Neural progenitor cell (in vitro differentiated cells): ENCODE data around the gene CSF1R. TPM values are rescaled to one million over a fixed set of nuclear protein-coding genes. Genes with fewer than 3 reads are reported as not detected.
"Not testable (repeated sequence)": the region's sequence is repeated elsewhere in the genome, so short reads cannot be mapped to it uniquely, and the experiment has no call there.

ENCODE experiments used
- DNase-seq: peaks from one replicate; pipeline ENCODE4 v3.0.0-alpha.2; 2016; ENCODE audit warnings: low spot score
- H2AFZ ChIP-seq: fragments of 200-600 bp; sonication (generic); replicated peaks from 2 replicates; pipeline ENCODE4 v1.6.1; 2016; ENCODE audit warnings: antibody characterized with exemption
- H3F3A ChIP-seq: fragments of 200-600 bp; sonication (generic); 2 replicates; pipeline ENCODE4 v1.6.1; 2016; ENCODE audit warnings: antibody characterized with exemption, low read depth
- H3K27ac ChIP-seq: fragments of 200-600 bp; sonication (generic); 2 replicates; pipeline ENCODE4 v1.5.1; 2016; ENCODE audit warnings: mild to moderate bottlenecking
- H3K27me3 ChIP-seq: fragments of 200-600 bp; sonication (generic); 2 replicates; pipeline ENCODE4 v1.6.1; 2016; ENCODE audit warnings: mild to moderate bottlenecking, moderate library complexity
- H3K36me3 ChIP-seq: fragments of 200-600 bp; sonication (generic); 2 replicates; pipeline ENCODE4 v1.5.1; 2016
- H3K4me1 ChIP-seq: fragments of 200-600 bp; sonication (generic); 2 replicates; pipeline ENCODE4 v1.6.1; 2016; ENCODE audit warnings: mixed run types
- H3K4me2 ChIP-seq: fragments of 200-600 bp; sonication (generic); 2 replicates; pipeline ENCODE4 v1.6.1; 2016
- H3K4me3 ChIP-seq: fragments of 200-600 bp; sonication (generic); 2 replicates; pipeline ENCODE4 v1.5.1; 2016
- H3K79me2 ChIP-seq: fragments of 200-600 bp; sonication (generic); 2 replicates; pipeline ENCODE4 v1.6.1; 2016; ENCODE audit warnings: low read depth
- H3K9ac ChIP-seq: fragments of 200-600 bp; sonication (generic); 2 replicates; pipeline ENCODE4 v1.6.1; 2016
- H3K9me3 ChIP-seq: fragments of 200-600 bp; sonication (generic); 2 replicates; pipeline ENCODE4 v1.5.1; 2016; ENCODE audit warnings: low read depth
- H4K20me1 ChIP-seq: fragments of 200-600 bp; sonication (generic); 2 replicates; pipeline ENCODE4 v1.6.1; 2016; ENCODE audit warnings: low read depth
- H3K27ac Mint-ChIP-seq: 3 replicates; pipeline ENCODE4 v1.8.0; 2021; ENCODE audit warnings: mixed read lengths
- H3K27me3 Mint-ChIP-seq: 2 replicates; pipeline ENCODE4 v1.8.0; 2022; ENCODE audit warnings: low read depth, mild to moderate bottlenecking, inconsistent platforms, moderate library complexity, mixed read lengths; ENCODE audit not compliant: insufficient read depth
- H3K36me3 Mint-ChIP-seq: 3 replicates; pipeline ENCODE4 v1.8.0; 2021; ENCODE audit warnings: mixed read lengths
- H3K4me1 Mint-ChIP-seq: 3 replicates; pipeline ENCODE4 v1.8.0; 2021; ENCODE audit warnings: mixed read lengths
- H3K4me3 Mint-ChIP-seq: 3 replicates; pipeline ENCODE4 v1.8.0; 2021; ENCODE audit warnings: mild to moderate bottlenecking, moderate library complexity, mixed read lengths
- H3K9me3 Mint-ChIP-seq: 3 replicates; pipeline ENCODE4 v1.8.0; 2020; ENCODE audit warnings: mixed read lengths
- CTCF ChIP-seq: fragments of 200-600 bp; sonication (generic); IDR thresholded peaks from 2 replicates; pipeline ENCODE4 v1.5.1; 2017; ENCODE audit warnings: antibody characterized with exemption, mild to moderate bottlenecking
- EZH2 ChIP-seq: fragments of 200-600 bp; sonication (generic); IDR thresholded peaks from 2 replicates; pipeline ENCODE4 v1.6.1; 2017; ENCODE audit warnings: antibody characterized with exemption, mild to moderate bottlenecking, moderate library complexity
- EZH2phosphoT487 ChIP-seq: fragments of 200-600 bp; sonication (generic); IDR thresholded peaks from 2 replicates; pipeline ENCODE4 v1.6.1; 2017; ENCODE audit warnings: antibody characterized with exemption
- total RNA-seq: library from RNA; depleted of rRNA; stranded (reverse); fragments of >200 nt; gene quantifications from 2 replicates; pipeline ENCODE4 v1.2.3, GENCODE V29; 2015; ENCODE audit warnings: low replicate concordance

Gene CSF1R
- total RNA-seq, 1 donor from 2014 or later: not detected

DNA sequence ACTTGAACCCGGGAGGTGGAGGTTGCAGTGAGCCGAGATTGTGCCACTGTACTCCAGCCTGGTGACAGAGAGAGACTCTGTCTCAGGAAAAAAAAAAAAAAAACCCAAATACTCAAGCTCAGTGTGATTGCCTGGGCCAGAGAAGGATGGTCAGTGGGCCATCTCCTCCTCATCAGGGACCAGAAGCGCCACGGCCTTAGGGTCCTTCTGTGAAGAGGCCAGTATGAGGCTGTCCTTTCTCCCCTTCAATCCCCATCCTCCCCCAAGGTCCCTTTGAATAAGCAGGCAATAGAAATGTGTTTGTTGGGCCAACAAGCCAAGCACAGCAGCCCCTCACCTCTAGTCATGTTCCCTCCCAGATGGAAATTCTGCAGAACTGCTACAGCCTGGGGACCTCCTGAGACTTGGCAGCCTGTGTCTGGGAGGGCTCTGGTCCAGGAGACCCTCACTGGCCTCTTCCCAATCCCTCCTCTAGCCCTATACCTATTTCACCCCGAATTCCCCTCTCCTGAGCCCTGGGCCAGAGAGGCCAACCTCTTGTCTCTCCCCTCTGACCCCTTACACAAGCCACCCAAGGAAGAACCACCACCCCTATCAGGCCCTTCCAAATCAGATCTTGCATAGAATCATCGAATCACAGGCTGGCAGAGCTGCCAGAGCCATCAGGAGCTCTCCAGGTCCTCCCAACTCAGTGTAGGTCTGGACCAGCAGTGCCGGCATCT lies 1.0 kb downstream of the CSF1R start:
- Histone ChIP-seq H3K9me3 (no peaks in the 10 kb centered on the region), H4K20me1 (no peaks in the 10 kb centered on the region), H3F3A (peaks cover 6% of the 10 kb centered on the region), H3K27me3 (no peaks in the 10 kb centered on the region), H2AFZ (no peak overlapping the region), H3K27ac (no peak overlapping the region), H3K9ac (no peak overlapping the region), H3K4me1 (peaks cover 22% of the 10 kb centered on the region), H3K4me3 (no peak overlapping the region), H3K79me2 (no peaks in the 10 kb centered on the region), H3K4me2 (no peak overlapping the region), H3K36me3 (no peaks in the 10 kb centered on the region)
- TF ChIP-seq EZH2phosphoT487 (no peak), EZH2 (no peak), CTCF (no peak)
- Mint-ChIP-seq H3K4me3 (no peak overlapping the region), H3K27ac (peak overlapping the region; percentile 47), H3K27me3 (peaks cover 3% of the 10 kb centered on the region), H3K4me1 (peaks cover 27% of the 10 kb centered on the region), H3K36me3 (no peaks in the 10 kb centered on the region), H3K9me3 (no peaks in the 10 kb centered on the region)
- no peak for DNase-seq

- H4K20me1 ChIP-seq, H3K79me2 ChIP-seq, H2AFZ ChIP-seq, H3K36me3 Mint-ChIP-seq, DNase-seq, H3K9me3 Mint-ChIP-seq, H3K27me3 ChIP-seq, H3K36me3 ChIP-seq, H3F3A ChIP-seq, H3K9ac ChIP-seq, H3K27me3 Mint-ChIP-seq, H3K27ac Mint-ChIP-seq, H3K4me3 ChIP-seq, H3K9me3 ChIP-seq, H3K4me2 ChIP-seq, H3K4me3 Mint-ChIP-seq, H3K27ac ChIP-seq: not testable (repeated sequence)
- H3K4me1 Mint-ChIP-seq: peaks cover 29% of the 10 kb centered on the region
- peaks cover 22% of the 10 kb centered on the region for H3K4me1 ChIP-seq
These were observed 1.6 kb downstream of the CSF1R start for GRCh38 chr5:150084754-150085153.

DNA sequence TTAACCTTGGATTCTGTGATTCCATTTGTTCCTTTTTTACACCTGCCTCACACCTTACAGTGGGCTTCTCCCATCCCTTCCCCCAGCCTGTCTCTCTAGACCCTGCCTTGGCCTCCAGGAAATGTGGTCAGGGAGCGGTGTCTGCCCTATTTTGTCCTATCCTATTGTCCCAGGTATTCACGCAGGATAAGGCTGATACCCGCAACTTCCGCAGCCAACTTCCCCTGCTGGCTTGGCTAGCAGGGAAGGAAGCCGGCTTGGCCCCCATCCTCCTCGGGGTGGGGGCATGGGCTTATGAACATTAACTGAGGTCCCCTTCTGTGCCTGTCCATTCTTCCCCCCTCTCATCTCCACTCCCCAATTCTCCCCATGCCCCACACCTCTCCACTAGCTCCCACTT lies 3.5 kb downstream of the CSF1R start:
- Mint-ChIP-seq H3K4me3 (peak overlapping the region; percentile 76), H3K27me3 (peaks cover 11% of the 10 kb centered on the region), H3K27ac (no peak overlapping the region), H3K36me3 (no peaks in the 10 kb centered on the region), H3K9me3 (no peaks in the 10 kb centered on the region), H3K4me1 (peaks cover 36% of the 10 kb centered on the region)
- TF ChIP-seq EZH2phosphoT487 (no peak), EZH2 (no peak), CTCF (no peak)
- H3K27ac ChIP-seq: no peak overlapping the region
- H3K9ac ChIP-seq: no peak overlapping the region
- H3K79me2 ChIP-seq: no peaks in the 10 kb centered on the region
- no peaks in the 10 kb centered on the region for H4K20me1 ChIP-seq
- no peaks in the 10 kb centered on the region for H3K36me3 ChIP-seq
- no peak for DNase-seq
- H3F3A ChIP-seq: peaks cover 6% of the 10 kb centered on the region
- H3K9me3 ChIP-seq: no peaks in the 10 kb centered on the region
- H3K27me3 ChIP-seq: no peaks in the 10 kb centered on the region
- no peak overlapping the region for H3K4me2 ChIP-seq
- H3K4me1 ChIP-seq: peaks cover 22% of the 10 kb centered on the region
- no peak overlapping the region for H2AFZ ChIP-seq
- no peak overlapping the region for H3K4me3 ChIP-seq

- H3K79me2 ChIP-seq: no peaks in the 10 kb centered on the region
- no peak for DNase-seq
- peaks cover 6% of the 10 kb centered on the region for H3F3A ChIP-seq
- H3K36me3 ChIP-seq: no peaks in the 10 kb centered on the region
- Mint-ChIP-seq H3K4me3 (no peak overlapping the region), H3K4me1 (peaks cover 36% of the 10 kb centered on the region), H3K27me3 (peaks cover 11% of the 10 kb centered on the region), H3K9me3 (no peaks in the 10 kb centered on the region), H3K27ac (peak overlapping the region; percentile 17), H3K36me3 (no peaks in the 10 kb centered on the region)
- no peaks in the 10 kb centered on the region for H3K9me3 ChIP-seq
- H3K4me3 ChIP-seq: no peak overlapping the region
- no peaks in the 10 kb centered on the region for H3K27me3 ChIP-seq
- H3K9ac ChIP-seq: no peak overlapping the region
- peak overlapping the region; percentile 36 for H2AFZ ChIP-seq
- H4K20me1 ChIP-seq: no peaks in the 10 kb centered on the region
- H3K27ac ChIP-seq: no peak overlapping the region
- TF ChIP-seq EZH2 (no peak), CTCF (no peak), EZH2phosphoT487 (no peak)
- H3K4me2 ChIP-seq: peak overlapping the region; percentile 29
- peaks cover 22% of the 10 kb centered on the region for H3K4me1 ChIP-seq
These were observed 4.0 kb downstream of the CSF1R start for GRCh38 chr5:150082374-150082773.
